HG03175 (cell line): ENCODE data around the gene LMBRD1.
"Not testable (repeated sequence)": the region's sequence is repeated elsewhere in the genome, so short reads cannot be mapped to it uniquely, and the experiment has no call there.

Source experiments
- ATAC-seq: cut with Tn5 transposase; IDR thresholded peaks from one replicate; pipeline ENCODE4 v1.9.1; 2021; ENCODE audit warnings: mild to moderate bottlenecking, moderate library complexity; ENCODE audit not compliant: unreplicated experiment

Gene LMBRD1

DNA sequence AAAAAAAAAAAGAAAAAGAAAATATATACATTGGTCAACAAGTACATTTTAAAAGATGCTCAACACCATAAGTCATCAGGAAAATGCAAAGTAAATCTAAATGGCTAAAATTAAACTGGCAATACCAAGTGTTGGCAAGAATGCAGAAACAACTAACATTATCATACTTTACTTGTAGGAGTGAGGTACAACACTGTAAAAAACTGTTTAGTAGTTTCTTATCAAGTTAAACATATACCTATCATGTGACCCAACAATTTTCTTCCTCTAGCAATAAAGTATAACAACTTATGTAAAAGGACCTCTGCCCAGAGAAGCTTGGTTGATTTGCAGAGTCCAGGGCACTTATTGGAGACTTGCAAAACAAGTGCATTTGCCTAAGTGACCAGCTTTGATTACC, 40.4 kb downstream of the LMBRD1 start:
- ATAC-seq: no peak

DNA sequence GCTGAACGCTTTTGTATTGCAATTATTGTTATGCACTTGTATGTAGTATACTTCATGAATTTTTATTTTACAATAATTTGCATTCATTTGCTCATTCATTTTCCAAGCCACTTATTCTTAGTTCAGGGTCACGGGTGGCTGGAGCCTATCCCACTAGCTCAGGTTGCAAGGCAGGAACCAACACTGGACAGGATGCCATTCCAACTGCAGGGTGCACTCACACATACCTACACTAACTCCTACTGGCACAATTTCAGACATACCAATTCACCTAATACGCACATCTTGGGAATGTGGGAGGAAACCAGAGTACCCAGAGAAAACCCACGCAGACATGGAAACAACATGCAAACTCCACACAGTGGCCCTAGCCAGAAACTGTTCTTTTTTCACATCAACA, 61.8 kb downstream of the LMBRD1 start:
- ATAC-seq: no peak

DNA sequence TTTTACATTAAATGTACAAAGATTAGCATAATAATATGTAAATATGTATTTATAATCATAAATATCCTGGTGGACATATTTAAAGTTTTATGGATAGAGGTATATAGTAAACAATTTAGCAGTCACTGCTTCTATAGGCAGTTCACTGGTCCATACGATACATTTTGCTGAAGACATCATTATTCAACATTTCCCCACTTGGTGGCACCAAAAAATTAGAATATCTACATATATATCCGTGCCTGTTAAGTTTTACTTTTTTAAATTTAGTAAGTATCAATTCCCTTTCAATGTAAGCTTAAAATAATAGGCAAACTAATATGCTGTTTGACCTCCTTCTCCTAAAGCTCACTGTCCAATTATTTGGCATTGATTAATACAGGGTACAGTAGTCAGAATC, 64.2 kb downstream of the LMBRD1 start:
- peak; percentile 75 for ATAC-seq

DNA sequence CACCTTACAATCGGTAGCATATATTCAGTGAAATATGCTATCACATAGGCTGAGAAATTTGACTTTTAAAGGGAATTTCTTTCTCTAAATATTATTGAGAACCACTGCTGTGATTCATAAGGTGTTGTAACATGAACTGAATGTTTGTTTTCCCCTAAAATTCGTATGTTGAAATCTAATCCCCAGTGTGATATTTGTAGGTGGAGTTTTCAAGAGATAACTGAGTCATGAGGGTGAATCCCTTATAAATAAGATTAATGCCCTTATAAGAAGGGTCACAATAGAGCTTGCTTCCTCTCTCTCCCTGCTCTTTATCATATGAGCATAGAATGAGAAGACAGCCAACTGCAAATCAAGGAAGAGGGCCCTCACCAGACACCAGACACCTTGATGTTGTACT, 64.8 kb downstream of the LMBRD1 start:
- no peak for ATAC-seq

DNA sequence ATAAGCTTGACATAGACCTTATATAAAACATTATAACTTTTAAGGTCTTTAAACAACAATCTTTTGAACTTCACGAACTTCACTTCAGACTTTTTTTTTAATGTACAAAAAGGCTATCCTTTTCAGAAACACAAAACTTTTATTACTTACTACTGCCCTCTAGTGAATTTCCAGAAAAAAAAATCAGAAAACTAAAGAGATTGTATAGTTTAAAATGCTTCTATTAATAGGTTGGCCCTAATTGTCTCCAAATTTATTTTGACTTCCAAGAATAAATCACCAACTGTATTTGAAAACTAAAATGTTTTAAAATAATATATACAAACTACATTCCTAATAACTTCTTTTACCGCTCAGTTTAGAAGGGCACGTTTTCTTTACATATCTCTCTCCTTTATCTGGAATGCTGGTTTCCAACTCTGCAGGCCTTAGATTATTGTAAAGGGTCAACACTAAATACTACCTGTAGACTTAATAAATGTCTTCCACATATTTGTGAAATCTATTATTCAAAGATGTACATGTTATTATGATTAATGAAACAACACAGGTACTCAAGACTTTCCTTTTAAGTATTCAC, 66.8 kb downstream of the LMBRD1 start:
- ATAC-seq: no peak

DNA sequence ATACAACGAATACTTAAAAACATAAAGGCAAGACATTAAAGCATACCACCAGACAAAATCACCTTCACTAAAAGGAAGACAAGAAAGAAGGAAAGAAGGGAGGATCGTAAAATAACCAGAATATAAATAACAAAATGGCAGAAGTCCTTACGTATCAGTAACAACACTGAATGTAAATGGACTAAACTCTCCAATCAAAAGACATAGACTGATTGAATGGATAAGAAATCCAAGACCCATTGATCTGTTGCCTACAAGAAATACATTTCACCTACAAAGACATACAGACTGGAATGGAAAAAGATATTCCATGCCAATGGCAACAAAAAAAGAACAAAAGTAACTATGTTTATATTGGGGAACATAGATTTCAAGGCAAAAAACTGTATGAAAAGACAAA, 74.1 kb downstream of the LMBRD1 start:
- ATAC-seq: no peak

DNA sequence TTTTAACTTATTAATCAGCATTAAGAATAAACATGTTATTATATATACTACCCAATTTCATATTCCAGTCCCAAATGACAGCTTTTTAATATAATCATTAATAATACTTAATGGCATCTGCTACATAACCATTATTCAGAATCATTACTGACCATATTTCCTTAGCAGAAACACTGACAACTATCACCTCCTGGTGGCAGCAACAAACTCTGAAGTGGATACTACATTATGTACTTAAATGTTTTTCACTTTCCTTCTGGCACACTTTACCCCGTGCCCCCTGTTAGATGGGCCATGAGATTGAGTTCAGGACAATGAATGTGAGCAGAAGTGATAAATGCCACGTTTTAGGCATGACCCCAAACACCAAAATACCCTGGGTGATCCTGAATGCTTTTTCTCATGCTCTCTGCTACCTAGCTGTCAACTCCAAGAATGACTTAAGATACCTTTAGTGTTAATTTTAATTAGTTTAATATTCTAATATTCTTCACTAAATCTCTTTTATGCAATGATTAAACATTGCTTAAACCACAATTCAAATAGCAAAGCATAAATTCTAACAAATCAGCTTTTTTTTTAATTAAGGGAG, 77.1 kb downstream of the LMBRD1 start:
- peak; percentile 87 for ATAC-seq

DNA sequence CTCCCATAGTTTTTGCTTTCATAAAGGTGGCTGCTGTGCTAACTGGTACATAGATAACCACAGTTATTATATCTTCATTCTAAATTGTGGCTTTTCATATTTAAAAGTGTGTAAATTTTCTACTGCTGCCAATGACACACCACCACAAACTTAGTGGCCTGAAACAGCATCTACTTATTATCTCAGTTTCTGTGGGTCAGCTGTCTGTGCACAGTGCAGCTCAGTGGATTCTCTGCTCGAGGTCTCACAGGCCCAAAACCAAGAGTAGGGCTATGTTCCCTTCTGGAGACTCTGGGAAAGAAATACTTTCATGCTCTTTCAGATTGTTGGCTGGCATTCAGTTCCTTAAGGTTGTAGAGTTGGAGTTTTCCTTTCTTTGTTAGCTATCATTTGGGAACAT, 90.1 kb downstream of the LMBRD1 start:
- ATAC-seq: no peak

DNA sequence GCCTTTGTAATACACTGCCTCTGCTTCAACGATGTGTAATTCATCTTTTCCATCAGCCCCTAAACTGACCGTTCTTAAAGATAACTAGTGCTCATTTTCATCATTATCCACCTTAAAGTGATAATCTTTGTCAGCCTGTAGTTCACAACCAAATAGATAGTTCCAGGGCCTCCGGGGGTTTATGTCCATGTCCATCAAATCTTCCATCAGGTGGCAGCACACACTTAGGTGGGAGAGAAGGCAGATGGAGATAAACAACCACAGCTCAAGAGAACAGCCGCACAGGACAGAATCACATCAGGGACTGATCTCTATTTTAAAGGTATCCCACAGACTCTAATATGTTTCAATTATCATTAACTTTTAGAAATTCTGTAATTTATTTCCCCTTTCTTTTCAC, 90.9 kb downstream of the LMBRD1 start:
- no peak for ATAC-seq

DNA sequence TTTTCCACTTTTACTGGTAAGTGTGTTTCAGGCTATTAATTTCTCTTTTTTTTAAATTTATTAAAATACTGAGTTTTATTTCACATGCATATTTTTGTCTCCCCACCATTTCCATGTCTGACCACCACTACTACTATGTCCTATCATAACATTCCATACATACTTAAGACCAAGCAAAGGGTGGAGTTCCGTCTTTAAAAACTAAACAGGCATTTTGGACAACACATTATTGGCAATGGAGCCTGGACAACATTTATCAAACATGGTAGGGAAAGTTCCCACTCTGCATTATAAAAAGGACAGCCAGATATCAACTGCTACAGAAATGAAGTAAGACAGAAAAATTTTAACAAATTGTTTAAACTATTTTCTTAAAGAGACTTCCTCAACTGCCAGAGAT, 91.9 kb downstream of the LMBRD1 start:
- no peak for ATAC-seq

DNA sequence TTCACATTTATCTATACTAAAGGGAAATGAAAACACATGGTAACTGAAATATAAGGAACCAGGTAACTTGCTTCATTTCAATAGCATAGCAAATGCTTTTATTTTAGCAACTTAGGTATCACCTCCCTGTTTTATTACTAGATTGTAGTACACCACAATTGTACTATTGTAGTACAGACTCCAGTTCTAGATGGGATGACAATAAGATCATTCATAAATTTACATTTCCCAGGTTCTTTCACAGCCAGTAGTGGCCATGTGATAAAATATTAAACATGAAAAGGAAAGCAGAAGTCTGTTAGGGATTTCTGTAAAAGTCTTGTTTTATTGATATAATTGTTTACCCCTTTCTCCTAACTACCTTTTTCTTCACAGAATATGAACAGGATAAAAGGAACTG, 97.2 kb downstream of the LMBRD1 start:
- ATAC-seq: no peak

DNA sequence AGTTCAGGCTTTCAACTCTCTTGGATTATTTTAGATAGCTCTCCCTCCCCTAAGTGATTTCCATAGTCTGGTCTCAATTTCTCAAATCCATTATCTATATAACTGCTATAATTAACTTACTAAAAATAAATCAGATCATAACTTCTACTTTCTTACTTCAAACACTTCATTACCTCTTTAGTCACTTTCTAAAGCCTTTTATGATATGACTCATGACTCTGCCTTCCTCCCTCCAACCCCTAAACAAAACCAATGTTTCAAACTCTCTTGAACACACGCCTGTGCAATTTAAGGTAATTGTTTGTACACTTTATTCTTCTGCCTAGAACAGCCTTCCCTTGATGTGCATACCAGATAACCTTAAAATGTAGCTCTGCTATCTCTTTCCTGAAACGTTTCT, 100.5 kb downstream of the LMBRD1 start:
- no peak for ATAC-seq

DNA sequence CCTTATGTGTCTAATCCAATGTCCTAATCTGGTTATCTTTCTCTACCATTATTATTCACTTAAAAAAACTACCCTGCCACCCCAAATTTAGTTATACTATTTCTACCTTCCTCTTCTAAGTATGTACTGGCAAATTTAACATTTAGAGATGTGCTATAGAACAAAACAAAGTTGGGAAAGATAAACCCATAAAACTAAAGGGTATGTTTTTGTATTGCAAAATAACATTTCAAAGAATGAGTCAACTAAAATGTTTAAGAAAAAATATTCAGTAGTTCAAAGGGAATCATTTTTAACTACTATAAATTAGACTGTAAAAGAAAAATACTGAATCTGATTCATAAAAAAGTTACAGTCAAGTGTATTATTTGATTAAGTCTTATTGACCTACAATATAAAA, 103.0 kb downstream of the LMBRD1 start:
- no peak for ATAC-seq

DNA sequence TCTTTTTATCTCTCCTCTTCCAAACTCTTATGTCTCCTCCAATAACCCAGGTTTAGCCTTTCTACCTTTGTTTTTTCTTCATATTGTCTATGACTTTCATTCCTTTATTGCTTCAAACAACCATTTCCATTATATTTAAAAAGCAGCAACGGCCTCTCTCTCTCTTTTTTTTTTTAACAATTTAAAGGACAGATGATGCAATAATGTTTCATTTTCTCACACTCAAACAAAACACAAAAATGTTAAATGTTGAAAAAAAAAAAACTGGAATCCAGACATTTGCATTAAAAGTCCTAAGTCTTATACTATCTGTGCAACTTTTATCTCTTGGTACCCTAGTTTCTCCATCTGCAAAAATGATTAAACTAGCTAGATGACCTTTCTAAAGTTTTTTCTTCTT, 105.8 kb downstream of the LMBRD1 start:
- ATAC-seq: no peak

DNA sequence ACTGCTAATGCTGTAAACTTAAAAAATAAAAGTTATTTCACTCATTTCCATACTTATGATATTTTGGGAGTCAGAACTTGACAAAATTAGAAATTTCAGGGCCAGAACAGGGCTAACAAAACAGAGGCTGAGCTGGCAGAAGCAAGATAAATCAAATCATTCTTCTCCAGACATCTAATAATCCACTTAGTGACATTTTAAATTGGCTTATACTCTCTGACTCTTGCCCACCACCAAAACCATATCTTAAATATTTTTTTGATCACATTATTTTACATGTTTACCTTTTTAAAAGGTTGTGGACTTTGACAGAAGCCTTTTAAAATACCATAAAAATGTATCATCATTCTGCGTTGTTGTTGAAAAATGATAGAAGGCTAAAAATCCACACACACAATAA, 116.5 kb downstream of the LMBRD1 start:
- no peak for ATAC-seq

DNA sequence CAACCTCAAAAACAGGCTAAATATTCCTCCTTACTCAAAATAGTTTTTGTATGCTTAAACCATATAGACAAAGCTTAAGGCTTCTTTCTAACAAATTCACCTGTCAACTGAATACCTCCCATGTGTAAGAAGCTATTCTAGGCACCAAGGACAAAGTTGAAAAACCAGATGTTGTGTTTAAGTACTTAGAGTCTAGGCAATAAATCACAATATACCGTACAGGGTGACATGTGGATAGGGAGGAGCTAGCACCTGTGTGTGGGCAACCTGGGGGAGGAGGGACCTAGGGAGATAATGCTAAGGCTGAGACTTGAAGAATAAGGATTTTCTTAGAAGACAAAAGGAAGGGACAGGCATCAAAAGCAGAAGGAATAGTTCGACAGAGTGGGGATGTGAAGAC, 123.5 kb downstream of the LMBRD1 start:
- ATAC-seq: no peak

DNA sequence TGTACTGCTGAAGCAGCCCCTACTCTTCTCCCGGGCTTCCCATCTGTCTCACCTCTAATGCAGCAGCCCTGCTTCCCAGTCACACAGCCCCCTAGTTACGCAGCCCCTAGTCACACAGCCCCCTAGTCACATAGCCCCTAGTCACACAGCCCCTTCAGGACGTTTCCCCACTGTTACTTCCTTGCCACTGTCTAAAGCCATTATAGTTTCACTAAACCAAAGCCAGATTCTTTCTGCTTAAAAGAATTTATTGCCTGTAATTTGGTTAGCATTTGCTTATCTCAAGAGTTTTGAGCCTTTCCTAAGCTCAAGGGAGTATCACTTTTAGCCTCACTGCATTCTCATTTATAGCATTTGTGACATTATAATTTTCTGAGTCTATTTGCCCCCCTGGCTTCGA, 127.9 kb downstream of the LMBRD1 start:
- no peak for ATAC-seq

DNA sequence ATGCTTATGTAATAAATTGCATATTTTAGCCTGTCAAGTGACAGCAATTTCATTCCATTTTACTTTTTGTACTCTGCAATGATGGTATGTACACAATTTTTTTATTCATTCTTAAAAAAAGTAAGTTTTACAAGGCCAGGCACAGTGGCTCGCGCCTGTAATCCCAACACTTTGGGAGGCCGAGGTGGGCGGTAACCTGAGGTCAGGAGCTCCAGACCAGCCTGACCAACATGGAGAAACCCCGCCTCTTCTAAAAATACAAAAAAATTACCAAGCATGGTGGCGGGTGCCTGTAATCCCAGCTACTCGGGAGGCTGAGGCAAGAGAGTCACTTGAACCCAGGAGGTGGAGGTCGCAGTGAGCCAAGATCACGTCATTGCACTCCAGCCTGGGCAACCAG, 130.0 kb downstream of the LMBRD1 start:
- ATAC-seq: not testable (repeated sequence)

DNA sequence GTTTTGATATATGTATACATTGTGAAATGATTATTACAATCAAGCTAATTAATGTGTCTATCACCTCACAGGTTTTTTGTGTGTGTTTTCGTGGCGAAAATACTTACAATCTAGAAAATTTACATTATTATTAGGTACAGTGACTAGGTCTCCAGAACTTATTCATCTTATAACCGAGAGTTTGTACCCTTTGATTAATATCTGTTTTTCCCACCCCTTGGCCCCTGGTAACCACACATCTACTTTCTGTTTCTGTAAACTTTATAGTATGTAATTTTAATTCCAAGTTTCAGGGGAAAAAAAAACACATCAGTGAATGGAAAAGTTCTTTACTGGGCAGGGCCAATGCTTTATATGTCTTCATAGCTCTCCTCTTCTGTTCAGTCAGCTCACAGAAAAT, 131.4 kb downstream of the LMBRD1 start:
- no peak for ATAC-seq

DNA sequence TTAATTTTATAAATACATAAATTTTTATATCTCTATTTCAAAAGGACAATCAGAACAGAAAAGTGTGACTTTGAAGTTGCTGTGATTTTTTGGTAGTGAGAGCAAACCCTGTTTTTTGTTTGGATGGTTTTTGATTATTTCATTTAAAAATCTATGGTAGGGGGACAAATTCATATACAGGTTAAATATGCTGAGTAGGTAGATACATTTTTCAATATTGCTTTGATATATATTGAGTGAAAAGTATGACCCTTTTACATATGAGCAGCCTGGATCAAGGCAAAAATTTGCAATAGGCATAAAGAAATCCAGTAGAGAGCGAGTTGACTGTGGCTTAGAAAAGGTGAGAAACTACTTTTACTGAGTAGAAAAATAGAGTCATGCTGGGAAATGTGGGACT, 132.3 kb downstream of the LMBRD1 start:
- ATAC-seq: no peak

DNA sequence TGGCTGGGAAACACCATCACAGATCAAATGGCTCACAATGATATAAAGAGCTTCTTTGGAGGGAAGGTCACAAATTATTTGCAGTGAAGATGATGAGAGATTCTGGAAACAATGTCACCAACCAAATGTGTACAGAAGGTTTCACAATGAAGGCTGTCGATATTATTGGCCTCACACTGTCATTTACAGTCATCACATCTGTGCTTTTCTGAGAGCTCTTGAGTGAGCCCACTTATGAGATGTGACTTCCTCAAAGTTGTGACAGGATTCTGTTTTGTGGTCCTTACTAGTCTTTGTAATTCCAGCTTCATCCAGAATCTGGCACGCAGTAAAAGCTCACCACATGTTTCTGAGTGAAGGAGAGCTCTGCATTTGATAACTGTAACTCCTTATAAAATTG, 133.6 kb downstream of the LMBRD1 start:
- ATAC-seq: no peak

DNA sequence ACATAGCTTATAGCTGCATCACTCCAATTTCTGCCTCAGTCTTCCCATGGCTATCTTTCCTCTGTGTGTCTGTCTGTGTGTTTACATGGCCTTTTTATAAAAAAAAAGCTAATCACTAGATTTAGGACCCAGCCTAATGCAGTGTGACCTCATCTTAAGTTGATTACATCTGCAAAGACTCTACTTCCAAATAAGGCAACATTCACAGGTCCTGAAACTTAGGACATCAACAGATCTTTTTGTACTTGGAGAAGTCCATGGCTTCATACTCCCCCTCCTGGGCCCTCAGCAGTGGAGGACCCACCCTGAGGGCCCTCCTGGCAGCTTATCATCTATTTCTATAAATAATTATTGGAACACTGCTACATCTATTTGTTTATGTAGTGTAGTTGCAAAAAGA, 146.1 kb downstream of the LMBRD1 start:
- ATAC-seq: no peak

DNA sequence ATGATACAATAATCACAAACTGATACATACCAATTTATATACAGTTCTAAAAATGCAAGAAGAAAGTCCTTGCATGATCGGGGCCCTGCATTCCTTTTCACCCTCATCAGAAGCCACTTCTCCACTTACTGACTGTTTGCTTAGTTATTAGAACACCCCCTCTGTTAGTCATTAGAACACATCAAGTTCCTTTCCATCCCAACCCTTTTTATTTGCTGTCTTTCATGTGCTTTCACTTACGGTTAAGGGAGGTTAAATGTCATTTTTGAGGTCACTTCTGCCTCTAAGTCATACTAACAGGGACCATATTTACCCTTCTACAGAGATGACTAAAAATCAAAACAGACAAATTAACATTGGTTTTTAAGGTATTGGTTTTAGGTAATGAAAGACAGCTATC, 149.1 kb downstream of the LMBRD1 start:
- no peak for ATAC-seq
